Keratinocyte (primary cell): ENCODE results near the gene PARD3B. TPM values are rescaled to one million over a fixed set of nuclear protein-coding genes. Genes with fewer than 3 reads are reported as not detected.
"Not testable (repeated sequence)": the region's sequence is repeated elsewhere in the genome, so short reads cannot be mapped to it uniquely, and the experiment has no call there.

Source experiments
- DNase-seq: peaks from one replicate; pipeline ENCODE4 v3.0.0-alpha.2; 2011; ENCODE audit warnings: low read depth, missing footprints, low spot score
- FAIRE-seq: peaks from 2 replicates; lab custom pipeline; 2011; peaks lifted over from hg19 to GRCh38; lab: Jason Lieb, UNC
- H2AFZ ChIP-seq: 2 replicates; pipeline ENCODE4 v1.6.0; 2012; ENCODE audit warnings: low read length, control low read depth, inconsistent platforms; ENCODE audit not compliant: control insufficient read depth
- H3K27ac ChIP-seq: 2 replicates; pipeline ENCODE4 v1.5.1; 2011; ENCODE audit warnings: low read length; ENCODE audit not compliant: control insufficient read depth, insufficient read depth
- H3K27me3 ChIP-seq: 3 replicates; pipeline ENCODE4 v1.6.0; 2011; ENCODE audit warnings: low read length; ENCODE audit not compliant: control insufficient read depth, insufficient read depth; ENCODE audit errors: extremely low read depth
- H3K36me3 ChIP-seq, 2 experiments: 2 replicates in 1 of 2; 3 replicates in 1 of 2; pipeline ENCODE4 v1.5.1; 2011; ENCODE audit warnings: low read length in 2 of 2, mild to moderate bottlenecking in 1 of 2; ENCODE audit not compliant: control insufficient read depth in 2 of 2, insufficient read depth in 2 of 2; ENCODE audit errors: extremely low read depth in 1 of 2
- H3K4me1 ChIP-seq: 3 replicates; pipeline ENCODE4 v1.5.1; 2011; ENCODE audit warnings: low read length; ENCODE audit not compliant: control insufficient read depth, insufficient read depth; ENCODE audit errors: extremely low read depth
- H3K4me2 ChIP-seq: 3 replicates; pipeline ENCODE4 v1.6.0; 2011; ENCODE audit warnings: low read depth, low read length; ENCODE audit not compliant: control insufficient read depth, insufficient read depth; ENCODE audit errors: extremely low read depth
- H3K4me3 ChIP-seq, 3 experiments: fragments of 200-600 bp in 1 of 3; sonication (generic) in 1 of 3; 2 replicates in 2 of 3; 3 replicates in 1 of 3; pipeline ENCODE4 v1.5.1; 2011 to 2016; ENCODE audit warnings: low read length in 3 of 3, mild to moderate bottlenecking in 3 of 3, control low read depth in 2 of 3, inconsistent platforms in 1 of 3, low read depth in 1 of 3, mixed read lengths in 1 of 3, mixed run types in 1 of 3, moderate library complexity in 1 of 3; ENCODE audit not compliant: control insufficient read depth in 2 of 3, insufficient read depth in 2 of 3; ENCODE audit errors: extremely low read depth in 1 of 3
- H3K79me2 ChIP-seq: 2 replicates; pipeline ENCODE4 v1.6.0; 2012; ENCODE audit warnings: low read length; ENCODE audit not compliant: control insufficient read depth, insufficient read depth
- H3K9ac ChIP-seq: 3 replicates; pipeline ENCODE4 v1.6.0; 2011; ENCODE audit warnings: low read length; ENCODE audit not compliant: control insufficient read depth, insufficient read depth; ENCODE audit errors: extremely low read depth
- H3K9me1 ChIP-seq: 3 replicates; pipeline ENCODE4 v1.6.0; 2011; ENCODE audit warnings: low read length; ENCODE audit not compliant: control insufficient read depth, insufficient read depth; ENCODE audit errors: extremely low read depth
- H3K9me3 ChIP-seq: 2 replicates; pipeline ENCODE4 v1.5.1; 2012; ENCODE audit warnings: low read depth, low read length; ENCODE audit not compliant: control insufficient read depth
- H4K20me1 ChIP-seq: 3 replicates; pipeline ENCODE4 v1.6.0; 2011; ENCODE audit warnings: low read length; ENCODE audit not compliant: control insufficient read depth, insufficient read depth; ENCODE audit errors: extremely low read depth
- CTCF ChIP-seq, 3 experiments: IDR thresholded peaks in 1 of 3; conservative IDR thresholded peaks in 1 of 3; optimal IDR thresholded peaks in 1 of 3; 2 replicates in 2 of 3; 3 replicates in 1 of 3; pipeline versions ENCODE3 to v1.5.1; 2011; ENCODE audit warnings: low read length in 3 of 3, mild to moderate bottlenecking in 3 of 3, moderate library complexity in 2 of 3, control low read depth in 1 of 3, inconsistent platforms in 1 of 3; ENCODE audit not compliant: insufficient read depth in 2 of 3; ENCODE audit errors: extremely low read depth in 1 of 3
- EZH2 ChIP-seq: IDR thresholded peaks from one replicate; pipeline ENCODE4 v1.6.1; 2012; ENCODE audit warnings: inconsistent platforms, mild to moderate bottlenecking, low read length, moderate library complexity
- dilution Hi-C: fragments of 300-500 bp; cut with MboI; formaldehyde crosslinking; loops from one replicate; pipeline ENCODE4 v1.7.0; 2020; ENCODE audit warnings: low sequenced_read_pairs; ENCODE audit not compliant: extremely low pct_ligation_motif_present
- polyA plus RNA-seq, 5 experiments: library from polyadenylated mRNA; depleted of rRNA in 3 of 5; stranded (reverse) in 3 of 5; stranded (forward) in 1 of 5; unstranded in 1 of 5; fragments of >200 nt; gene quantifications; 1 replicate in 1 of 5; 2 replicates in 3 of 5; 3 replicates in 1 of 5; pipeline versions ENCODE4 v1.2.1 to v1.2.3, GENCODE V29; 2011 to 2012; ENCODE audit warnings: missing spikeins in 2 of 5, low read depth in 1 of 5, low replicate concordance in 1 of 5

PARD3B gene
- polyA plus RNA-seq, 1 donor (not counting 4 experiments of a cell fraction or from before 2014, with no cell fraction given), result 1.2 TPM

DNA sequence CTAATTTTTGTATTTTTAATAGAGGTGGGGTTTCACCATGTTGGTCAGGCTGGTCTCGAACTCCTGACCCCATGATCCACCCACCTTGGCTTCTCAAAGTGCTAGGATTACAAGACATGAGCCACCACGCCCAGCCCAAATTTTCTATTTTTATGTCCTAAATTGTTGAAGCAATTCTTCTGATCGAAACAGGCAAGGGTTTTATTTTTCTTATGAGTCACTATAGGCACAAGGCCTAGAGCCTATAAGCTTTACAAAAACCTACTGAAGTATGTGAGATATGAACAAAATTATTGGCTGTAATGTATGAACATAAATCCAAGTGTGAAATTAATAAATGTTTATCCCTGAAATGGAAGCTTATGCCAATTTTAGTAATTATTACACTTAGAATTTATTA is 672.8 kb downstream of the PARD3B start:
- no peak for TF ChIP-seq CTCF (optimal IDR thresholded peaks at IDR 0.05 in 1 of 3, IDR thresholded peaks at IDR 0.05 in 1 of 3, conservative IDR thresholded peaks at IDR 0.05 in 1 of 3; ENCODE audit: extremely low read depth in 1 of 3, insufficient read depth in 2 of 3, low read length in 3 of 3)
- no peak for TF ChIP-seq EZH2
- no peaks in the 10 kb centered on the region for H3K4me1 ChIP-seq
- FAIRE-seq, result no peak

DNA sequence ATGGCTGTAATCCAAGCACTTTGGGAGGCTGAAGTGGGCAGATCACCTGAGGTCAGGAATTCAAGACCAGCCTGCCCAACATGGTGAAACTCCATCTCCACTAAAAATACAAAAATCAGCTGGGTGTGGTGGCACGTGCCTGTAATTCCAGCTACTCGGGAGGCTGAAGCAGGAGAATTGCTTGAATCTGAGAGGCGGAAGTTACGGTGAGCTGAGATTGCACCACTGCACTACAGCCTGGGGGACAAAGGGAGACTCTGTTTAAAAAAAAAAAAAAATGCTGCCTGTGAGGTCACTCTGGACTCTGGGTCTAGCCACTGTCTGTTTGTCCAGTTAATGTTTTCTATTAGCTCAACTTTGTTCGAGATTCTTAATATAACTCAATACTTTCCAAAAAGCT is 673.5 kb downstream of the PARD3B start:
- not testable (repeated sequence) for FAIRE-seq, H4K20me1 ChIP-seq

More for the DNA sequence above, 672.8 kb downstream of the PARD3B start:
- DNase-seq, result no peak
- H3K9me1 ChIP-seq, result no peaks in the 10 kb centered on the region
- H3K4me3 ChIP-seq, result no peak overlapping the region
- H4K20me1 ChIP-seq, result no peaks in the 10 kb centered on the region
- no peaks in the 10 kb centered on the region for H3K9me3 ChIP-seq
- H3K9ac ChIP-seq, result no peak overlapping the region
- H3K4me2 ChIP-seq, result no peak overlapping the region
- dilution Hi-C loops, result no loop called here
- no peaks in the 10 kb centered on the region for H3K27me3 ChIP-seq
- no peak overlapping the region for H3K27ac ChIP-seq
- no peaks in the 10 kb centered on the region for H3K79me2 ChIP-seq
- no peak overlapping the region for H2AFZ ChIP-seq
- no peaks in the 10 kb centered on the region for H3K36me3 ChIP-seq

DNA sequence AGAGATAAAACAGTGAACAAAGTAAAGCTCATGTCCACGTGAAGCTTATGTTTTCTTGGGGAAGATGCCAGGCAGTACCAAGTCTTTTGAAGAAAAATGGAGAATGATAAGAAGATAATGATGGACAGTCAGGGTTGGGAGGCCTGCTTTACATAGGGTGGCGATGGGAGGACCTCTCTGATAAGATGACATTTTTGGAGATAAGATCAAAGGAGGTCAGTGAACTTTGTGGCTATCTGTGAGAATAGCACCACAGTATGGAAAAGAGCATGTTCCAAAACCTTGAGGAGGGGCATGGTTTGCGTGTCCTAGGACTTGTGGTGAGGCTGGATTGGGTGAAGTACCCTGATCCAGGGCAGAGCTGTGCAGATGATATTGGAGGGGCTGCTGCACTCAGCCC is 675.3 kb downstream of the PARD3B start:
- no peaks in the 10 kb centered on the region for H3K36me3 ChIP-seq
- no peaks in the 10 kb centered on the region for H3K9me1 ChIP-seq
- dilution Hi-C loops, result no loop called here
- H3K4me1 ChIP-seq, result no peaks in the 10 kb centered on the region
- H3K9ac ChIP-seq, result no peak overlapping the region
- no peaks in the 10 kb centered on the region for H3K27me3 ChIP-seq
- no peaks in the 10 kb centered on the region for H4K20me1 ChIP-seq
- no peak for DNase-seq
- no peak for FAIRE-seq
- TF ChIP-seq EZH2, result no peak
- no peak for TF ChIP-seq CTCF (optimal IDR thresholded peaks at IDR 0.05 in 1 of 3, IDR thresholded peaks at IDR 0.05 in 1 of 3, conservative IDR thresholded peaks at IDR 0.05 in 1 of 3; ENCODE audit: extremely low read depth in 1 of 3, insufficient read depth in 2 of 3, low read length in 3 of 3)
- H3K27ac ChIP-seq, result no peak overlapping the region
- no peaks in the 10 kb centered on the region for H3K9me3 ChIP-seq
- H3K4me2 ChIP-seq, result no peak overlapping the region
- H3K79me2 ChIP-seq, result no peaks in the 10 kb centered on the region
- H3K4me3 ChIP-seq, result no peak overlapping the region
- H2AFZ ChIP-seq, result no peak overlapping the region

More for the DNA sequence above, 673.5 kb downstream of the PARD3B start:
- H3K4me2 ChIP-seq, H3K9me1 ChIP-seq, H3K27ac ChIP-seq, H3K36me3 ChIP-seq, H2AFZ ChIP-seq, dilution Hi-C loops, H3K4me1 ChIP-seq, H3K9me3 ChIP-seq, H3K4me3 ChIP-seq, H3K27me3 ChIP-seq, H3K79me2 ChIP-seq, H3K9ac ChIP-seq, DNase-seq: not testable (repeated sequence)
